ENCODE data around the gene GPR89A.
"Not testable (repeated sequence)": the region's sequence is repeated elsewhere in the genome, so short reads cannot be mapped to it uniquely, and the experiment has no call there.

Gene GPR89A

GRCh38 chr1:145717833-145718232 is 110.0 kb downstream of the GPR89A start:
- no peak for DNase-seq (ENCODE audit: low read depth, low spot score)

- not testable (repeated sequence) for DNase-seq (ENCODE audit: low read depth, low spot score)
These were observed 110.7 kb downstream of the GPR89A start for GRCh38 chr1:145718465-145718864.

- no peak for DNase-seq (ENCODE audit: low read depth, low spot score)
These were observed 111.7 kb downstream of the GPR89A start, which contains the start of gene CD160 for GRCh38 chr1:145719230-145720079. CD160 (plus strand) TSS chr1:145719499; CDS start chr1:145728328, 8,829 bp downstream.

Data from activated naive CD8-positive, alpha-beta T cell treated with anti-CD3 and anti-CD28 coated beads, Interleukin-2, amount 50 U/mL, for 16 hours (primary cell).